Measurements from ENCODE around the gene USP43.
"Not testable (repeated sequence)": the region's sequence is repeated elsewhere in the genome, so short reads cannot be mapped to it uniquely, and the experiment has no call there.

USP43 gene, protein sequence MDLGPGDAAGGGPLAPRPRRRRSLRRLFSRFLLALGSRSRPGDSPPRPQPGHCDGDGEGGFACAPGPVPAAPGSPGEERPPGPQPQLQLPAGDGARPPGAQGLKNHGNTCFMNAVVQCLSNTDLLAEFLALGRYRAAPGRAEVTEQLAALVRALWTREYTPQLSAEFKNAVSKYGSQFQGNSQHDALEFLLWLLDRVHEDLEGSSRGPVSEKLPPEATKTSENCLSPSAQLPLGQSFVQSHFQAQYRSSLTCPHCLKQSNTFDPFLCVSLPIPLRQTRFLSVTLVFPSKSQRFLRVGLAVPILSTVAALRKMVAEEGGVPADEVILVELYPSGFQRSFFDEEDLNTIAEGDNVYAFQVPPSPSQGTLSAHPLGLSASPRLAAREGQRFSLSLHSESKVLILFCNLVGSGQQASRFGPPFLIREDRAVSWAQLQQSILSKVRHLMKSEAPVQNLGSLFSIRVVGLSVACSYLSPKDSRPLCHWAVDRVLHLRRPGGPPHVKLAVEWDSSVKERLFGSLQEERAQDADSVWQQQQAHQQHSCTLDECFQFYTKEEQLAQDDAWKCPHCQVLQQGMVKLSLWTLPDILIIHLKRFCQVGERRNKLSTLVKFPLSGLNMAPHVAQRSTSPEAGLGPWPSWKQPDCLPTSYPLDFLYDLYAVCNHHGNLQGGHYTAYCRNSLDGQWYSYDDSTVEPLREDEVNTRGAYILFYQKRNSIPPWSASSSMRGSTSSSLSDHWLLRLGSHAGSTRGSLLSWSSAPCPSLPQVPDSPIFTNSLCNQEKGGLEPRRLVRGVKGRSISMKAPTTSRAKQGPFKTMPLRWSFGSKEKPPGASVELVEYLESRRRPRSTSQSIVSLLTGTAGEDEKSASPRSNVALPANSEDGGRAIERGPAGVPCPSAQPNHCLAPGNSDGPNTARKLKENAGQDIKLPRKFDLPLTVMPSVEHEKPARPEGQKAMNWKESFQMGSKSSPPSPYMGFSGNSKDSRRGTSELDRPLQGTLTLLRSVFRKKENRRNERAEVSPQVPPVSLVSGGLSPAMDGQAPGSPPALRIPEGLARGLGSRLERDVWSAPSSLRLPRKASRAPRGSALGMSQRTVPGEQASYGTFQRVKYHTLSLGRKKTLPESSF
- total RNA-seq: 0.35 to 1.4 (median 0.87) reads per million in 3 donors

DNA sequence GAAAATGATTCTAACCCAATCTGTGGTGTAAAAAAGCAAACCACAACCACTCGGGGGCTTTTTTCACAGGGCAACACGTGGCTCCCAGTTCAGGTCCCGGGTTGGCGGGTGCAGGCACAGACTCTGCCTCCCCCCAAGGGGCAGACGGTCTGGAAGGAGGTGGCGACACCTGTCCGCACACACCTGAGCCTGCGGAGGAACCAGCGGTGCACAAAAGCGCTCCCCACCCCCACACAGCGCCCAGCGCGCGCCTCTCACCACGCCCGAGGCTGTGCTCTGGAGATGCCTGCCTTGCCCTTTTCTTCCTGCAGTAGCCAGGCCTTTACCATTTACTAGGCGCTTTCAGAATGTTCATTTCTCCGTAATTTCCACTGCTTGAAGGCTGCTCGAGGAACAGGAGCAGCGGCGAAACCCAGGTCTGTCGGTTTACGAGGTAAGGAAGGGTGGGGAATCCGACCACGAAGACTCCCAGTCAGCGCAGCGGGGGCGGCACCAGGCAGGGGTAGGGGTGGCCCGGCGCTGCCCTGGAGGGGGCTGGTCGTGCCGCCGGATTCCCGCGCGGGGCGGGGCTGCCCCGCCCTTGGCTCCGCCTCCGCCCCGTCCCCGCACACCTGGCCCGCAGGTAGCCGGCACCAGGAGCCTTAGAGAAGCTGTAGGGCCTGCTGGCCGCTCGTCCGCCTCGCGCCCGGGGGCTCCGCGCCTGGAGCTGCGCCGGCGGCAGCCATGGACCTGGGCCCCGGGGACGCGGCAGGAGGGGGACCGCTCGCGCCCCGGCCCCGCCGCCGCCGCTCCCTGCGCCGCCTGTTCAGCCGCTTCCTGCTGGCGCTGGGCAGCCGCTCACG is at the start of gene USP43:
Gene USP43 (plus strand): TSS at position 608 of the 842 bp plus-strand sequence. CDS start 116 bp downstream, at position 724.
- H3K9me3 ChIP-seq (ENCODE audit: control insufficient read depth, low read length): no peaks in the 10 kb centered on the region
- peaks cover 10% of the 10 kb centered on the region for H3K4me1 ChIP-seq (ENCODE audit: control insufficient read depth, insufficient read depth, low read length, poor library complexity, severe bottlenecking)
- no peak for DNase-seq
- H3K27me3 ChIP-seq (replicated peaks; ENCODE audit: control insufficient read depth, insufficient read depth, low read length, poor library complexity, severe bottlenecking): peaks cover 24% of the 10 kb centered on the region
- H3K4me3 ChIP-seq (ENCODE audit: insufficient read depth, low read depth, low read length, poor library complexity, severe bottlenecking): peak within 1 kb of the TSS; percentile 36
- H3K36me3 ChIP-seq (ENCODE audit: control insufficient read depth, insufficient read depth, low read length): no peaks in the 10 kb centered on the region
- no peak within 1 kb of the TSS for H3K27ac ChIP-seq (ENCODE audit: insufficient read depth, low read length, poor library complexity, severe bottlenecking)

DNA sequence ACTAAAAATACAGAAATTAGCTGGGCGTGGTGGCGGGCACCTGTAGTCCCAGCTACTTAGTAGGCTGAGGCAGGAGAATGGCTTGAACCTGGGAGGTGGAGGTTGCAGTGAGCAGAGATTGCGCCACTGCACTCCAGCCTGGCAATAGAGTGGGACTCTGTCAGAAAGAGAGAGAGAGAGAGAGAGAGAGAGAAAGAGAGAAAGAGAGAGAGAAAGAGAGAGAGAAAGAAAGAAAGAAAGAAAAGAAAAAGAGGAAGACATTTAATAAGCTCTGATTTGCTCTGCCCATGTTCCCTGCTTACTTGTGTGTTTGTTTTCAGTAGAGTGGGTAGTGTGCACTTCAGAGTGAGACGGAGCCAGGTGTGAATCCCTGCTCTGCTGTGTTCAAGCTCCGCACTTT is 47.7 kb upstream of the USP43 start:
- H3K27ac ChIP-seq (ENCODE audit: insufficient read depth, low read length, poor library complexity, severe bottlenecking); H3K4me1 ChIP-seq (ENCODE audit: control insufficient read depth, insufficient read depth, low read length, poor library complexity, severe bottlenecking); H3K9me3 ChIP-seq (ENCODE audit: control insufficient read depth, low read length); H3K36me3 ChIP-seq (ENCODE audit: control insufficient read depth, insufficient read depth, low read length); H3K27me3 ChIP-seq (replicated peaks; ENCODE audit: control insufficient read depth, insufficient read depth, low read length, poor library complexity, severe bottlenecking); H3K4me3 ChIP-seq (ENCODE audit: insufficient read depth, low read depth, low read length, poor library complexity, severe bottlenecking); DNase-seq: not testable (repeated sequence)

DNA sequence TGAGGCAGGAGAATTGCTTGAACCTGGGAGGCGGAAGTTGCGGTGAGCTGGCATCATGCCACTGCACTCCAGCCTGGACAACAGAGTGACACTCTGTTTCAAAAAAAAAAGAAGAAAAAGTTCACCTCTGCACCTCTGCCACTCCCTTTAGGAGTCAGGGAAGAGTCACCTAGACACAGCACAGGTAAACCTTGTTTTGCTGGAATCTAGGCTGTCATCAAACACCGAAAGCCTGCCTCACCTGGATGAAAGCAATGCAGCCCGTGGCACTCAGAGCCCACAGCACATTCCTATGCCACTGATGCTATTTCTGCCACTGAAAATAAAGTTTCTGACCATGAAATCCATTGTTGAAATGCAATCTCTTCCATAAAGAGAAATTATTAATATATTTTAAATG is 46.7 kb upstream of the USP43 start:
- no peak overlapping the region for H3K27ac ChIP-seq (ENCODE audit: insufficient read depth, low read length, poor library complexity, severe bottlenecking)
- no peaks in the 10 kb centered on the region for H3K4me1 ChIP-seq (ENCODE audit: control insufficient read depth, insufficient read depth, low read length, poor library complexity, severe bottlenecking)
- H3K36me3 ChIP-seq (ENCODE audit: control insufficient read depth, insufficient read depth, low read length): no peaks in the 10 kb centered on the region
- no peak for DNase-seq
- no peaks in the 10 kb centered on the region for H3K9me3 ChIP-seq (ENCODE audit: control insufficient read depth, low read length)
- H3K27me3 ChIP-seq (replicated peaks; ENCODE audit: control insufficient read depth, insufficient read depth, low read length, poor library complexity, severe bottlenecking): no peaks in the 10 kb centered on the region
- H3K4me3 ChIP-seq (ENCODE audit: insufficient read depth, low read depth, low read length, poor library complexity, severe bottlenecking): no peak overlapping the region

DNA sequence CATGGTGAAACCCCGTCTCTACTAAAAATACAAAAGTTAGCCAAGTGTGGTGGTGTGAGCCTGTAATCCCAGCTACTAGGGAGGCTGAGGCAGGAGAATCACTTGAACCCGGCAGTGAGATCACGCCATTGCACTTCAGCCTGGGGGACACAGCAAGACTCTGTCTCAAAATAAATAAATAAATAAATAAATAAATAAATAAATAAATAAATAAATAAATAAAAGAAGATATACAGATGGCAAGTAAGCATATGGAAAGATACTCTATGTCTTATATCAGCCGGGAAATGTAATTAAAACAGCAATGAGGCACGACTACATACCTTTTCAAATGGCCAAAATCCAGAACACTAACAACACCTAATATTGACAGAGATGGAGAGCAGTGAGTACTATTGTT is 40.7 kb upstream of the USP43 start:
- DNase-seq; H3K27ac ChIP-seq (ENCODE audit: insufficient read depth, low read length, poor library complexity, severe bottlenecking); H3K36me3 ChIP-seq (ENCODE audit: control insufficient read depth, insufficient read depth, low read length); H3K4me3 ChIP-seq (ENCODE audit: insufficient read depth, low read depth, low read length, poor library complexity, severe bottlenecking); H3K9me3 ChIP-seq (ENCODE audit: control insufficient read depth, low read length); H3K27me3 ChIP-seq (replicated peaks; ENCODE audit: control insufficient read depth, insufficient read depth, low read length, poor library complexity, severe bottlenecking); H3K4me1 ChIP-seq (ENCODE audit: control insufficient read depth, insufficient read depth, low read length, poor library complexity, severe bottlenecking): not testable (repeated sequence)

DNA sequence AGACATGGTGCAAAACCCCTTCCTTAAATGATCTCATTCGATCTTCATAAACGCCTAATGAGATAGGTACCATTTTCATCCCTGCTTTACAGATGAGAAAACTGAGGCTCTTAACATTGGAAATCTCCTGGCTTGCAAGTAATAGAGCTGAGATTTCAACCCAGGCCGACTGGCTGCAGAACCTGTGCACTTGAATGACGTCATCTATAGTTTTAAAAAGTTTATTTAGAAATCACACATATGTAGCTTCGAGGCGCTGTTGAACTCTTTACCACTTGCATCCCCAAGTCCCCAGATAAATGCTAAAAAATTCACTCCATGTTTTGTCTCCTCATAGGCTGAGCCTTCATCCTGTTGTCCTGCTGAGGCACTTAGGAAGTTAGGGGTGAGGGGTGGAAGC is 38.9 kb upstream of the USP43 start:
- Histone ChIP-seq H3K4me3 (ENCODE audit: insufficient read depth, low read depth, low read length, poor library complexity, severe bottlenecking) (no peak overlapping the region), H3K36me3 (ENCODE audit: control insufficient read depth, insufficient read depth, low read length) (no peaks in the 10 kb centered on the region), H3K9me3 (ENCODE audit: control insufficient read depth, low read length) (no peaks in the 10 kb centered on the region), H3K4me1 (ENCODE audit: control insufficient read depth, insufficient read depth, low read length, poor library complexity, severe bottlenecking) (no peaks in the 10 kb centered on the region), H3K27me3 (replicated peaks; ENCODE audit: control insufficient read depth, insufficient read depth, low read length, poor library complexity, severe bottlenecking) (no peaks in the 10 kb centered on the region), H3K27ac (ENCODE audit: insufficient read depth, low read length, poor library complexity, severe bottlenecking) (no peak overlapping the region)
- DNase-seq: no peak

DNA sequence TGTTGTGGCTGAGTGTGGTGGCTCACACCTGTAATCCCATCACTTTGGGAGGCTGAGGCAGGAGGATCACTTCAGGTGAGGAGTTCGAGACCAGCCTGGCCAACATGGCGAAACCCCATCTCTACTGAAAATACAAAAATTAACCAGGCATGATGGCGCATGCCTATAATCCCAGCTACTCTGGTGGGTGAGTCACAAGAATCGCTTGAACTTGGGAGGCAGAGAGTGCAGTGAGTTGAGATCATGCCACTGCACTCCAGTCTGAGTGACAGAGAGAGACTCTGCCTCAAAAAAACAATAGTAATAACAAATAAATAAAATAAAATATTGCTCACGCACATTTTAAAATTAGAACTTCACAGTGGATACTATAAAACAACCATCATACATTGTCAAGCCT is 38.3 kb upstream of the USP43 start:
- not testable (repeated sequence) for H3K4me3 ChIP-seq (ENCODE audit: insufficient read depth, low read depth, low read length, poor library complexity, severe bottlenecking); H3K9me3 ChIP-seq (ENCODE audit: control insufficient read depth, low read length); H3K36me3 ChIP-seq (ENCODE audit: control insufficient read depth, insufficient read depth, low read length); DNase-seq; H3K4me1 ChIP-seq (ENCODE audit: control insufficient read depth, insufficient read depth, low read length, poor library complexity, severe bottlenecking); H3K27ac ChIP-seq (ENCODE audit: insufficient read depth, low read length, poor library complexity, severe bottlenecking); H3K27me3 ChIP-seq (replicated peaks; ENCODE audit: control insufficient read depth, insufficient read depth, low read length, poor library complexity, severe bottlenecking)

DNA sequence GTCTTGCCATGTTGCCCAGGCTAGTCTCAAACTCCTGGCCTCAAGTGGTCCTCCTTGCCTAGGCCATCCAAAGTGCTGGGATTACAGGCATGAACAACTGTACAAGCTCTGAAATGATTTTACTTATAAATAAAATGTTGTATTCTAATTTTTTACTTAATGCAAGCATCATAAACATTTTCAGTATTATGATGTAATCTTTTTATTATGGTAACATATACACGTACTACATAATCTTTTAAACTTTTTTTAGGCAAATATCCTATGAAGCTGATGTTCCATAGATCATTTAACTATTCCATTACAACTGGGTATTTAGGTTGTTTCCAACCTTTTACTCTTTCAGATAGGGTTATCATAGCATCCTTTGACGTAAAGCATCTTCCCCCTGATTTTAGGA is 33.8 kb upstream of the USP43 start:
- H3K4me1 ChIP-seq (ENCODE audit: control insufficient read depth, insufficient read depth, low read length, poor library complexity, severe bottlenecking): no peaks in the 10 kb centered on the region
- DNase-seq: no peak
- no peak overlapping the region for H3K27ac ChIP-seq (ENCODE audit: insufficient read depth, low read length, poor library complexity, severe bottlenecking)
- no peaks in the 10 kb centered on the region for H3K9me3 ChIP-seq (ENCODE audit: control insufficient read depth, low read length)
- no peaks in the 10 kb centered on the region for H3K36me3 ChIP-seq (ENCODE audit: control insufficient read depth, insufficient read depth, low read length)
- H3K4me3 ChIP-seq (ENCODE audit: insufficient read depth, low read depth, low read length, poor library complexity, severe bottlenecking): no peak overlapping the region
- H3K27me3 ChIP-seq (replicated peaks; ENCODE audit: control insufficient read depth, insufficient read depth, low read length, poor library complexity, severe bottlenecking): no peaks in the 10 kb centered on the region

DNA sequence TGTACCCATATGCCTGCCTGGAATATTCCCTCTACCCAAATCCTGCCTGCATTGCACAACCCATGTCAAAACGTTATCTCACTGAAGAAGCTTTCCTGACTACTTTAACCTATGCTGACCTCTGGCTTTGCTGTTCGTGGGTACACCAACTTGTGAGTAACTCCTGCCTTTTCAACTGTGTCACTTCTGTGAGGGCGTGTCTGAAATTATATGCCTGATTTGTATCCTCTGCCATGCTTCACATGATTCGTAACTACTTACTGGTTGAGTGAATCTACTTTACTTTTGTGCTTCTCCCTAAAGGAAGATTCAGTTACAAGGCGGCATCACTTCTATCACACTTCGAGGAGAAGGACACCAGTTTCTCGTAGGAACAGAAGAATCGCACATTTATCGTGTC is 33.3 kb upstream of the USP43 start:
- no peaks in the 10 kb centered on the region for H3K36me3 ChIP-seq (ENCODE audit: control insufficient read depth, insufficient read depth, low read length)

DNA sequence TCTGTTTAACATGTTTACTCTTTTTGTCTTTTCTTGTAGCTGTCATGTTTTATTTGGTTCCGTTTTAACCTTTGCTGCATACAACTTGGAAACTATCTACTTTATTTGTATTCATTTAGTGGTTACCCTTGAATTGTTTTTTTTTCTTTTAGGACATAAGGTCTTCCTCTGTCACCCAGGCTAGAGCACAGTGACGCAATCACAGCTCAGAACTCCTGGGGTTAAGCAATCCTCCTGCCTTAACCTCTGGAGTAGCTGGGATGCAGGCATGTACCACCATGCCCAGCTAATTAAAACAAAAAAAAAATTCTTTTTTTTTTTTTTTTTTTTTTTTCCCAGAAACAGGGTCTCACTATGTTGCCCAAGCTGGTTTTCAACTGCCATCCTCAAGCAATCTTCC is 29.8 kb upstream of the USP43 start:
- H3K9me3 ChIP-seq (ENCODE audit: control insufficient read depth, low read length): no peaks in the 10 kb centered on the region
- H3K27me3 ChIP-seq (replicated peaks; ENCODE audit: control insufficient read depth, insufficient read depth, low read length, poor library complexity, severe bottlenecking): no peaks in the 10 kb centered on the region
- H3K4me1 ChIP-seq (ENCODE audit: control insufficient read depth, insufficient read depth, low read length, poor library complexity, severe bottlenecking): no peaks in the 10 kb centered on the region
- DNase-seq: no peak
- H3K27ac ChIP-seq (ENCODE audit: insufficient read depth, low read length, poor library complexity, severe bottlenecking): no peak overlapping the region
- no peak overlapping the region for H3K4me3 ChIP-seq (ENCODE audit: insufficient read depth, low read depth, low read length, poor library complexity, severe bottlenecking)
- no peaks in the 10 kb centered on the region for H3K36me3 ChIP-seq (ENCODE audit: control insufficient read depth, insufficient read depth, low read length)

More for the DNA sequence above, 33.3 kb upstream of the USP43 start:
- Histone ChIP-seq H3K4me1 (ENCODE audit: control insufficient read depth, insufficient read depth, low read length, poor library complexity, severe bottlenecking) (no peaks in the 10 kb centered on the region), H3K27me3 (replicated peaks; ENCODE audit: control insufficient read depth, insufficient read depth, low read length, poor library complexity, severe bottlenecking) (no peaks in the 10 kb centered on the region), H3K4me3 (ENCODE audit: insufficient read depth, low read depth, low read length, poor library complexity, severe bottlenecking) (no peak overlapping the region), H3K27ac (ENCODE audit: insufficient read depth, low read length, poor library complexity, severe bottlenecking) (no peak overlapping the region), H3K9me3 (ENCODE audit: control insufficient read depth, low read length) (no peaks in the 10 kb centered on the region)
- DNase-seq: no peak

Data from effector memory CD4-positive, alpha-beta T cell (primary cell).